Measurements from ENCODE around the gene SECISBP2.

DNA sequence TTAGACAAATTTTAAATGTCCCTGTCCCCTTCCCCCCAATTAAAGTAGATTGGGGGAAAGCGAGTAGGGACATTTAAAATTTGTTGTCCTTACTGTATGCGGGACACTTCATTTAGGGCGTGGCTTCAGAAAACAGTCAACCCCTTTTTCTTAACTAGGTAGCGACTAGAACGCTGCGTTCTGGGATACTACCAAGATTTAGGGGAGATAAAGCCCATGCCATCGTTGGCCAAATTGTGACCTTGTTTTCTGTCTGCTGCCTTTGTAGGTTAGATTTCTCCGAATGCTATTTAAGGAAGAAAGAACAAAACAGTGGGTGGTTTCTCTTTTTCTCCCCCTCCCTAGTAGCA is 6.1 kb upstream of the SECISBP2 start:
- TF ChIP-seq, protein P1, sequence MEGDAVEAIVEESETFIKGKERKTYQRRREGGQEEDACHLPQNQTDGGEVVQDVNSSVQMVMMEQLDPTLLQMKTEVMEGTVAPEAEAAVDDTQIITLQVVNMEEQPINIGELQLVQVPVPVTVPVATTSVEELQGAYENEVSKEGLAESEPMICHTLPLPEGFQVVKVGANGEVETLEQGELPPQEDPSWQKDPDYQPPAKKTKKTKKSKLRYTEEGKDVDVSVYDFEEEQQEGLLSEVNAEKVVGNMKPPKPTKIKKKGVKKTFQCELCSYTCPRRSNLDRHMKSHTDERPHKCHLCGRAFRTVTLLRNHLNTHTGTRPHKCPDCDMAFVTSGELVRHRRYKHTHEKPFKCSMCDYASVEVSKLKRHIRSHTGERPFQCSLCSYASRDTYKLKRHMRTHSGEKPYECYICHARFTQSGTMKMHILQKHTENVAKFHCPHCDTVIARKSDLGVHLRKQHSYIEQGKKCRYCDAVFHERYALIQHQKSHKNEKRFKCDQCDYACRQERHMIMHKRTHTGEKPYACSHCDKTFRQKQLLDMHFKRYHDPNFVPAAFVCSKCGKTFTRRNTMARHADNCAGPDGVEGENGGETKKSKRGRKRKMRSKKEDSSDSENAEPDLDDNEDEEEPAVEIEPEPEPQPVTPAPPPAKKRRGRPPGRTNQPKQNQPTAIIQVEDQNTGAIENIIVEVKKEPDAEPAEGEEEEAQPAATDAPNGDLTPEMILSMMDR (IDR thresholded peaks at IDR 0.05), result no peak
- TF ChIP-seq POLR2A (IDR thresholded peaks at IDR 0.05), result no peak

Data from body of pancreas (tissue), 4 donors.